HCT116 (cell line): ENCODE measurements around the gene CCDC159. TPM values are rescaled to one million over a fixed set of nuclear protein-coding genes. Genes with fewer than 3 reads are reported as not detected.

ENCODE experiments used
- ATAC-seq: fragments of 200-7000 bp; cut with Tn5 transposase; 2 replicates; pipeline ENCODE4 v1.9.1; 2020; ENCODE audit warnings: mild to moderate bottlenecking, moderate library complexity
- BruUV-seq: library from RNA; stranded (reverse); fragments of 400-500 nt; replicated peaks from 2 replicates; lab custom pipeline; 2021; lab: Mats Ljungman, UMichigan
- CTCF ChIA-PET: fragments of 300-600 bp; sonication (Branson Sonifier 250); formaldehyde crosslinking; loops from one replicate; lab custom pipeline; 2021; ENCODE audit warnings: antibody characterized with exemption; lab: Charles Lee
- POLR2A ChIA-PET: fragments of 300-600, 350-600 bp; sonication (Branson Sonifier 250); formaldehyde crosslinking; loops from one replicate; lab custom pipeline; 2021; ENCODE audit warnings: antibody characterized with exemption; lab: Charles Lee
- RAD21 ChIA-PET, 2 experiments: fragments of 300-600 bp; sonication (Branson Sonifier 250); formaldehyde crosslinking; loops; one replicate each; lab custom pipeline; 2023; ENCODE audit warnings: low total read pairs in 2 of 2; ENCODE audit not compliant: uncharacterized antibody in 2 of 2, unreplicated experiment in 2 of 2, low non-redundant PET in 1 of 2; lab: Charles Lee
- DNase-seq: peaks from one replicate; pipeline ENCODE4 v3.0.0-alpha.2; 2010; ENCODE audit warnings: low read depth, low spot score
- H2AFZ ChIP-seq: fragments of 200-600 bp; shearing (Covaris generic), sonication (generic); 2 replicates; pipeline ENCODE4 v1.6.1; 2017; ENCODE audit warnings: low read depth, mixed run types, mixed read lengths, antibody characterized with exemption, low read length; ENCODE audit not compliant: poor library complexity, severe bottlenecking
- H3K27ac ChIP-seq: 2 replicates; pipeline ENCODE4 v1.5.1; 2012; ENCODE audit warnings: low read depth, low read length
- H3K27me3 ChIP-seq: fragments of 200-600 bp; sonication (generic); 2 replicates; pipeline ENCODE4 v1.6.1; 2016; ENCODE audit warnings: mixed run types, low read length, mixed read lengths; ENCODE audit not compliant: insufficient read depth
- H3K36me3 ChIP-seq, 2 experiments: fragments of 200-500 bp in 1 of 2; fragments of 200-600 bp in 1 of 2; sonication (Bioruptor generic) in 1 of 2; sonication (generic) in 1 of 2; 2 replicates each; pipeline versions ENCODE4 v1.5.1 to v1.6.1; 2014 to 2016; ENCODE audit warnings: low read length in 2 of 2, inconsistent platforms in 1 of 2, mixed read lengths in 1 of 2, mixed run types in 1 of 2; ENCODE audit not compliant: insufficient read depth in 2 of 2, control insufficient read depth in 1 of 2
- H3K4me1 ChIP-seq, 2 experiments: fragments of 200-600 bp in 1 of 2; sonication (generic) in 1 of 2; 2 replicates each; pipeline versions ENCODE4 v1.5.1 to v1.6.1; 2012 to 2017; ENCODE audit warnings: low read length in 2 of 2, inconsistent platforms in 1 of 2, mild to moderate bottlenecking in 1 of 2, mixed read lengths in 1 of 2, mixed run types in 1 of 2, moderate library complexity in 1 of 2; ENCODE audit not compliant: insufficient read depth in 2 of 2, control insufficient read depth in 1 of 2
- H3K4me2 ChIP-seq: fragments of 200-600 bp; sonication (generic); 2 replicates; pipeline ENCODE4 v1.6.1; 2017; ENCODE audit warnings: mixed run types, low read length, mixed read lengths
- H3K4me3 ChIP-seq, 2 experiments: fragments of 200-600 bp in 1 of 2; sonication (generic) in 1 of 2; replicated peaks in 1 of 2; 2 replicates each; pipeline ENCODE4 v1.5.1; 2011 to 2016; ENCODE audit warnings: low read length in 2 of 2, control low read depth in 1 of 2, low read depth in 1 of 2, mild to moderate bottlenecking in 1 of 2, mixed read lengths in 1 of 2, mixed run types in 1 of 2
- H3K79me2 ChIP-seq: fragments of 200-600 bp; sonication (generic); 2 replicates; pipeline ENCODE4 v1.6.1; 2017; ENCODE audit warnings: mild to moderate bottlenecking, mixed run types, low read length, moderate library complexity, mixed read lengths; ENCODE audit not compliant: insufficient read depth
- H3K9ac ChIP-seq: fragments of 200-600 bp; sonication (generic); 2 replicates; pipeline ENCODE4 v1.6.1; 2016; ENCODE audit warnings: low read length, mixed read lengths
- H3K9me2 ChIP-seq: fragments of 200-600 bp; sonication (generic), shearing (Covaris generic); 2 replicates; pipeline ENCODE4 v1.6.1; 2017; ENCODE audit warnings: mixed run types, mild to moderate bottlenecking, moderate library complexity; ENCODE audit not compliant: insufficient read depth
- H3K9me3 ChIP-seq, 2 experiments: fragments of 200-500 bp in 1 of 2; fragments of 200-600 bp in 1 of 2; sonication (Bioruptor generic) in 1 of 2; sonication (generic) in 1 of 2; 2 replicates each; pipeline ENCODE4 v1.6.1; 2014 to 2017; ENCODE audit warnings: low read length in 2 of 2, mixed read lengths in 2 of 2, inconsistent platforms in 1 of 2, low read depth in 1 of 2, mild to moderate bottlenecking in 1 of 2, mixed run types in 1 of 2, moderate library complexity in 1 of 2; ENCODE audit not compliant: control insufficient read depth in 1 of 2, insufficient read depth in 1 of 2
- H4K20me1 ChIP-seq: fragments of 200-600 bp; sonication (generic), shearing (Covaris generic); 2 replicates; pipeline ENCODE4 v1.6.1; 2017; ENCODE audit warnings: mixed run types, mild to moderate bottlenecking, moderate library complexity; ENCODE audit not compliant: insufficient read depth
- ATF3 ChIP-seq: IDR thresholded peaks from 2 replicates; pipeline ENCODE4 v1.6.1; 2012
- CBX3 ChIP-seq: IDR thresholded peaks from 2 replicates; pipeline ENCODE4 v1.6.1; 2012; ENCODE audit warnings: low read depth
- CEBPB ChIP-seq: IDR thresholded peaks from 2 replicates; pipeline ENCODE4 v1.6.1; 2012; ENCODE audit warnings: low read depth
- EGR1 ChIP-seq: IDR thresholded peaks from 2 replicates; pipeline ENCODE4 v1.6.1; 2012; ENCODE audit warnings: low read depth
- ELF1 ChIP-seq: IDR thresholded peaks from 2 replicates; pipeline ENCODE4 v1.6.1; 2012; ENCODE audit warnings: low read depth, borderline replicate concordance
- EZH2 ChIP-seq: fragments of 200-600 bp; sonication (generic); IDR thresholded peaks from 2 replicates; pipeline ENCODE4 v1.6.1; 2017; ENCODE audit warnings: antibody characterized with exemption, mixed run types
- EZH2phosphoT487 ChIP-seq: fragments of 200-600 bp; IDR thresholded peaks from 2 replicates; pipeline ENCODE4 v1.6.1; 2018; ENCODE audit warnings: antibody characterized with exemption, borderline replicate concordance
- FOSL1 ChIP-seq: IDR thresholded peaks from 2 replicates; pipeline ENCODE4 v1.6.1; 2012; ENCODE audit warnings: low read depth
- JUND ChIP-seq: IDR thresholded peaks from 2 replicates; pipeline ENCODE4 v1.6.1; 2012
- MAX ChIP-seq: IDR thresholded peaks from 2 replicates; pipeline ENCODE4 v1.6.1; 2012
- POLR2AphosphoS5 ChIP-seq: IDR thresholded peaks from 2 replicates; pipeline ENCODE4 v1.6.1; 2011; ENCODE audit warnings: mild to moderate bottlenecking, low read depth, low read length, moderate library complexity
- RAD21 ChIP-seq: IDR thresholded peaks from 2 replicates; pipeline ENCODE4 v1.6.1; 2012; ENCODE audit warnings: low read depth, mild to moderate bottlenecking
- REST ChIP-seq: IDR thresholded peaks from 2 replicates; pipeline ENCODE4 v1.6.1; 2012; ENCODE audit warnings: low read depth
- SIN3A ChIP-seq: IDR thresholded peaks from 2 replicates; pipeline ENCODE4 v1.6.1; 2012; ENCODE audit warnings: low read depth
- SP1 ChIP-seq: IDR thresholded peaks from 2 replicates; pipeline ENCODE4 v1.6.1; 2012; ENCODE audit warnings: low read depth
- TCF7L2 ChIP-seq: IDR thresholded peaks from 2 replicates; pipeline ENCODE4 v1.7.0; 2011; ENCODE audit warnings: borderline replicate concordance, inconsistent platforms; ENCODE audit not compliant: insufficient read depth, insufficient read length; ENCODE audit errors: extremely low read depth
- YY1 ChIP-seq: IDR thresholded peaks from 2 replicates; pipeline ENCODE4 v1.6.1; 2011; ENCODE audit warnings: low read length, low read depth, moderate library complexity, mild to moderate bottlenecking; ENCODE audit not compliant: insufficient replicate concordance; ENCODE audit errors: extremely low read depth
- ZBTB33 ChIP-seq: IDR thresholded peaks from 2 replicates; pipeline ENCODE4 v1.6.1; 2011; ENCODE audit warnings: mild to moderate bottlenecking, low read length, moderate library complexity; ENCODE audit not compliant: insufficient replicate concordance; ENCODE audit errors: extremely low read depth
- ZFX ChIP-seq: fragments of 450-650 bp; IDR thresholded peaks from 2 replicates; pipeline ENCODE4 v1.6.1; 2017
- ZNF274 ChIP-seq: fragments of 200-500 bp; sonication (Bioruptor generic); IDR thresholded peaks from 2 replicates; pipeline ENCODE4 v1.6.1; 2014; ENCODE audit warnings: mild to moderate bottlenecking, low read depth, low read length, inconsistent platforms
- intact Hi-C: fragments of 100-400 bp; cut with micrococcal nuclease; formaldehyde crosslinking; loops from 2 replicates; pipeline ENCODE4 v1.10.0; 2022
- total RNA-seq: library from RNA; stranded (reverse); gene quantifications from one replicate; pipeline ENCODE4 v1.2.1, GENCODE V29; 2021; ENCODE audit not compliant: unreplicated experiment

The CCDC159 gene
- total RNA-seq, 1 experiment from 2014 or later = 7.7 TPM

- Histone ChIP-seq H3K9ac (no peak overlapping the region), H3K36me3 (0 out of 4 replicates have a peak, but pooled peaks cover 0 to 2% of the 10 kb centered on the region in 2 experiments), H3K4me3 (no peak overlapping the region), H3K27ac (no peak overlapping the region), H3K79me2 (no peaks in the 10 kb centered on the region), H3K27me3 (no peaks in the 10 kb centered on the region), H3K4me1 (peaks cover 7 to 23% of the 10 kb centered on the region in 2 experiments), H3K4me2 (no peak overlapping the region), H3K9me3 (no peaks in the 10 kb centered on the region), H2AFZ (no peak overlapping the region), H4K20me1 (no peaks in the 10 kb centered on the region), H3K9me2 (no peaks in the 10 kb centered on the region)
- intact Hi-C loops = no loop called here
- TF ChIP-seq ZNF274 (no peak), REST (no peak), ATF3 (no peak), MAX (no peak), JUND (no peak), EZH2 (no peak), YY1 (no peak), RAD21 (no peak), CBX3 (no peak), ZFX (no peak), CEBPB (no peak), TCF7L2 (no peak), EZH2phosphoT487 (no peak), SIN3A (no peak), POLR2AphosphoS5 (no peak), EGR1 (no peak), ZBTB33 (no peak), FOSL1 (no peak), ELF1 (no peak), SP1 (no peak)
- no peak for ATAC-seq
- POLR2A ChIA-PET = interaction anchor here (0.6 kb wide), 1 partner anchor 1585 kb away, joined by 3 read pairs; no protein-coding TSS in a partner anchor
- CTCF ChIA-PET = no interaction called here
- no peak for DNase-seq
- RAD21 ChIA-PET = no interaction called here
- no TSS peak for BruUV-seq
Measured at GRCh38 chr19:11356676-11357550, 10.6 kb downstream of the CCDC159 start.
